Measurements from ENCODE around the gene CHD6. TPM values are rescaled to one million over a fixed set of nuclear protein-coding genes. Genes with fewer than 3 reads are reported as not detected.

CHD6 gene
- total RNA-seq, 2 donors from 2014 or later, result 40.9 to 72.0 TPM

GRCh38 chr20:41654884-41655283 lies 36.7 kb upstream of the CHD6 start:
- H3K9me3 ChIP-seq, result no peaks in the 10 kb centered on the region
- no peak overlapping the region for H3K4me3 ChIP-seq
- no peak overlapping the region for H3K27ac ChIP-seq
- no peaks in the 10 kb centered on the region for H3K36me3 ChIP-seq
- no peaks in the 10 kb centered on the region for H3K27me3 ChIP-seq (replicated peaks; ENCODE audit: insufficient read depth)
- DNase-seq (ENCODE audit: low spot score), result no peak
- TF ChIP-seq POLR2A (IDR thresholded peaks at IDR 0.05) (no peak), POLR2AphosphoS5 (IDR thresholded peaks at IDR 0.05) (no peak)
- TF ChIP-seq, protein P1, sequence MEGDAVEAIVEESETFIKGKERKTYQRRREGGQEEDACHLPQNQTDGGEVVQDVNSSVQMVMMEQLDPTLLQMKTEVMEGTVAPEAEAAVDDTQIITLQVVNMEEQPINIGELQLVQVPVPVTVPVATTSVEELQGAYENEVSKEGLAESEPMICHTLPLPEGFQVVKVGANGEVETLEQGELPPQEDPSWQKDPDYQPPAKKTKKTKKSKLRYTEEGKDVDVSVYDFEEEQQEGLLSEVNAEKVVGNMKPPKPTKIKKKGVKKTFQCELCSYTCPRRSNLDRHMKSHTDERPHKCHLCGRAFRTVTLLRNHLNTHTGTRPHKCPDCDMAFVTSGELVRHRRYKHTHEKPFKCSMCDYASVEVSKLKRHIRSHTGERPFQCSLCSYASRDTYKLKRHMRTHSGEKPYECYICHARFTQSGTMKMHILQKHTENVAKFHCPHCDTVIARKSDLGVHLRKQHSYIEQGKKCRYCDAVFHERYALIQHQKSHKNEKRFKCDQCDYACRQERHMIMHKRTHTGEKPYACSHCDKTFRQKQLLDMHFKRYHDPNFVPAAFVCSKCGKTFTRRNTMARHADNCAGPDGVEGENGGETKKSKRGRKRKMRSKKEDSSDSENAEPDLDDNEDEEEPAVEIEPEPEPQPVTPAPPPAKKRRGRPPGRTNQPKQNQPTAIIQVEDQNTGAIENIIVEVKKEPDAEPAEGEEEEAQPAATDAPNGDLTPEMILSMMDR (IDR thresholded peaks at IDR 0.05), result no peak
- H3K4me1 ChIP-seq (replicated peaks), result peaks cover 2% of the 10 kb centered on the region
- WGBS, result 91% methylated on average over 1 of the region's 1 CpG
- intact Hi-C loops (cut with DNase I), result no loop called here

GRCh38 chr20:41654292-41654691 lies 36.1 kb upstream of the CHD6 start:
- intact Hi-C loops (cut with DNase I), result no loop called here
- Histone ChIP-seq H3K36me3 (no peaks in the 10 kb centered on the region), H3K27ac (no peak overlapping the region), H3K4me1 (replicated peaks) (peaks cover 6% of the 10 kb centered on the region), H3K27me3 (replicated peaks; ENCODE audit: insufficient read depth) (no peaks in the 10 kb centered on the region), H3K9me3 (no peaks in the 10 kb centered on the region), H3K4me3 (no peak overlapping the region)
- TF ChIP-seq POLR2A (IDR thresholded peaks at IDR 0.05), result no peak
- TF ChIP-seq, protein P1 (IDR thresholded peaks at IDR 0.05), result no peak
- TF ChIP-seq POLR2AphosphoS5 (IDR thresholded peaks at IDR 0.05), result no peak
- 64% methylated on average over 3 of the region's 3 CpGs for WGBS
- DNase-seq (ENCODE audit: low spot score), result no peak

GRCh38 chr20:41650231-41650948 lies 32.2 kb upstream of the CHD6 start:
- H3K27ac ChIP-seq, result peak overlapping the region; percentile 68 to 82

GRCh38 chr20:41649489-41649888 lies 31.3 kb upstream of the CHD6 start:
- H3K27ac ChIP-seq, result peak overlapping the region; percentile 68 to 82
- no peak for TF ChIP-seq POLR2AphosphoS5 (IDR thresholded peaks at IDR 0.05)
- no peak for TF ChIP-seq POLR2A (IDR thresholded peaks at IDR 0.05)
- TF ChIP-seq, protein P1 (IDR thresholded peaks at IDR 0.05), result no peak
- H3K4me1 ChIP-seq (replicated peaks), result peaks cover 6% of the 10 kb centered on the region
- no peaks in the 10 kb centered on the region for H3K36me3 ChIP-seq
- DNase-seq (ENCODE audit: low spot score), result peak; percentile 19
- WGBS, result 25% methylated on average over 3 of the region's 3 CpGs
- intact Hi-C loops (cut with DNase I), result no loop called here
- no peaks in the 10 kb centered on the region for H3K27me3 ChIP-seq (replicated peaks; ENCODE audit: insufficient read depth)
- no peak overlapping the region for H3K4me3 ChIP-seq
- no peaks in the 10 kb centered on the region for H3K9me3 ChIP-seq

More at GRCh38 chr20:41650231-41650948, 32.2 kb upstream of the CHD6 start:
- Histone ChIP-seq H3K4me3 (no peak overlapping the region), H3K27me3 (replicated peaks; ENCODE audit: insufficient read depth) (no peaks in the 10 kb centered on the region), H3K36me3 (no peaks in the 10 kb centered on the region), H3K9me3 (no peaks in the 10 kb centered on the region), H3K4me1 (replicated peaks) (peaks cover 6% of the 10 kb centered on the region)
- peak; percentile 87 for DNase-seq (ENCODE audit: low spot score)
- WGBS, result 8% methylated on average over 1 of the region's 1 CpG
- intact Hi-C loops (cut with DNase I), result no loop called here
- TF ChIP-seq POLR2A (IDR thresholded peaks at IDR 0.05), result no peak
- peak; percentile 87 for TF ChIP-seq POLR2AphosphoS5 (IDR thresholded peaks at IDR 0.05)
- TF ChIP-seq, protein P1 (IDR thresholded peaks at IDR 0.05), result no peak

GRCh38 chr20:41645372-41645771 lies 27.2 kb upstream of the CHD6 start:
- no peaks in the 10 kb centered on the region for H3K36me3 ChIP-seq
- no peaks in the 10 kb centered on the region for H3K9me3 ChIP-seq
- 28% methylated on average over 3 of the region's 3 CpGs for WGBS
- no peaks in the 10 kb centered on the region for H3K27me3 ChIP-seq (replicated peaks; ENCODE audit: insufficient read depth)
- peaks cover 6% of the 10 kb centered on the region for H3K4me1 ChIP-seq (replicated peaks)
- no peak overlapping the region for H3K27ac ChIP-seq
- H3K4me3 ChIP-seq, result no peak overlapping the region
- peak; percentile 67 for TF ChIP-seq POLR2AphosphoS5 (IDR thresholded peaks at IDR 0.05)
- TF ChIP-seq, protein P1 (IDR thresholded peaks at IDR 0.05), result no peak
- no peak for TF ChIP-seq POLR2A (IDR thresholded peaks at IDR 0.05)
- peak; percentile 71 for DNase-seq (ENCODE audit: low spot score)
- intact Hi-C loops (cut with DNase I), result no loop called here

All from prostate gland (tissue), 2 donors.